SK-N-SH treated with all-trans-retinoic acid at 6 μM for 48 hours (cell line): ENCODE results near the gene FAM151A.

Experiments
- ATAC-seq: fragments of 200-7000 bp; cut with Tn5 transposase; 3 replicates; pipeline ENCODE4 v1.9.1; 2020; ENCODE audit warnings: mild to moderate bottlenecking, moderate library complexity
- ARNTL ChIP-seq: fragments of 450-650 bp; formaldehyde crosslinking; IDR thresholded peaks from 2 replicates; pipeline ENCODE4 v1.5.0; 2020; ENCODE audit warnings: low read depth, mild to moderate bottlenecking, moderate library complexity, borderline replicate concordance
- BACH2 ChIP-seq: fragments of 250-450 bp; sonication (Bioruptor Pico); IDR thresholded peaks from 2 replicates; pipeline ENCODE4 v1.9.0; 2021; ENCODE audit warnings: mild to moderate bottlenecking, borderline replicate concordance
- CSDC2 ChIP-seq: fragments of 250-450 bp; sonication (Bioruptor Pico); IDR thresholded peaks from 2 replicates; pipeline ENCODE4 v1.5.0; 2020; ENCODE audit warnings: mild to moderate bottlenecking, moderate library complexity
- ESRRG ChIP-seq: fragments of 250-450 bp; sonication (Bioruptor Pico); IDR thresholded peaks from 2 replicates; pipeline ENCODE4 v1.6.1; 2021; ENCODE audit warnings: mild to moderate bottlenecking
- GLIS3 ChIP-seq: fragments of 250-450 bp; sonication (Bioruptor Pico); IDR thresholded peaks from 2 replicates; pipeline ENCODE4 v1.5.0; 2020; ENCODE audit warnings: mild to moderate bottlenecking, moderate library complexity
- ISL1 ChIP-seq: fragments of 250-450 bp; sonication (Bioruptor Pico); IDR thresholded peaks from 2 replicates; pipeline ENCODE4 v2.1.2; 2022; ENCODE audit warnings: mild to moderate bottlenecking, moderate library complexity
- OSR1 ChIP-seq: fragments of 250-450 bp; sonication (Bioruptor Pico); IDR thresholded peaks from 2 replicates; pipeline ENCODE4 v1.8.0; 2022; ENCODE audit warnings: moderate library complexity, mild to moderate bottlenecking, inconsistent platforms
- PPARA ChIP-seq: fragments of 250-450 bp; sonication (Bioruptor Pico); IDR thresholded peaks from 2 replicates; pipeline ENCODE4 v1.5.0; 2020; ENCODE audit warnings: mild to moderate bottlenecking, borderline replicate concordance
- RARB ChIP-seq: fragments of 250-450 bp; sonication (Bioruptor Pico); IDR thresholded peaks from 2 replicates; pipeline ENCODE4 v1.8.0; 2021; ENCODE audit warnings: mild to moderate bottlenecking, moderate library complexity
- SNAI2 ChIP-seq: fragments of 250-450 bp; sonication (Bioruptor Pico); IDR thresholded peaks from 2 replicates; pipeline ENCODE4 v1.5.0; 2020; ENCODE audit warnings: mild to moderate bottlenecking, moderate library complexity
- TCF4 ChIP-seq: fragments of 250-450 bp; sonication (Bioruptor Pico); IDR thresholded peaks from 2 replicates; pipeline ENCODE4 v1.8.0; 2021; ENCODE audit warnings: mild to moderate bottlenecking, moderate library complexity, borderline replicate concordance
- TOX ChIP-seq: fragments of 250-450 bp; sonication (Bioruptor Pico); IDR thresholded peaks from 2 replicates; pipeline ENCODE4 v1.8.0; 2021; ENCODE audit warnings: mild to moderate bottlenecking, moderate library complexity, borderline replicate concordance
- ZC3H10 ChIP-seq: fragments of 250-450 bp; sonication (Bioruptor Pico); IDR thresholded peaks from 2 replicates; pipeline ENCODE4 v1.5.1; 2021; ENCODE audit warnings: mild to moderate bottlenecking, moderate library complexity
- ZFP3 ChIP-seq: fragments of 250-450 bp; sonication (Bioruptor Pico); IDR thresholded peaks from 2 replicates; pipeline ENCODE4 v1.5.0; 2020; ENCODE audit warnings: mild to moderate bottlenecking, moderate library complexity
- ZFP30 ChIP-seq: fragments of 450-650 bp; formaldehyde crosslinking; IDR thresholded peaks from 2 replicates; pipeline ENCODE4 v1.5.0; 2022; ENCODE audit warnings: mild to moderate bottlenecking, moderate library complexity
- ZNF565 ChIP-seq: fragments of 450-650 bp; formaldehyde crosslinking; conservative IDR thresholded peaks from 2 replicates; pipeline ENCODE4 v1.5.0; 2020; ENCODE audit warnings: low read depth, mild to moderate bottlenecking, moderate library complexity
- ZNF70 ChIP-seq: fragments of 450-650 bp; formaldehyde crosslinking; IDR thresholded peaks from 2 replicates; pipeline ENCODE4 v1.5.0; 2020; ENCODE audit warnings: mild to moderate bottlenecking, moderate library complexity
- ZNF8 ChIP-seq: fragments of 450-650 bp; formaldehyde crosslinking; IDR thresholded peaks from 2 replicates; pipeline ENCODE4 v1.5.0; 2020; ENCODE audit warnings: mild to moderate bottlenecking, moderate library complexity
- TF ChIP-seq, protein P1 (sequence below): fragments of 250-450 bp; sonication (Bioruptor Pico); IDR thresholded peaks from 2 replicates; pipeline ENCODE4 v1.5.1; 2021; ENCODE audit warnings: mild to moderate bottlenecking, moderate library complexity
- TF ChIP-seq, protein P2 (sequence below): fragments of 250-450 bp; sonication (Bioruptor Pico); IDR thresholded peaks from 2 replicates; pipeline ENCODE4 v1.5.1; 2020; ENCODE audit warnings: low read depth, mild to moderate bottlenecking, moderate library complexity
- TF ChIP-seq, protein P3 (sequence below): fragments of 250-450 bp; sonication (Bioruptor Pico); IDR thresholded peaks from 2 replicates; pipeline ENCODE4 v1.8.0; 2021; ENCODE audit warnings: low read depth, mild to moderate bottlenecking, moderate library complexity, borderline replicate concordance

The FAM151A gene

DNA sequence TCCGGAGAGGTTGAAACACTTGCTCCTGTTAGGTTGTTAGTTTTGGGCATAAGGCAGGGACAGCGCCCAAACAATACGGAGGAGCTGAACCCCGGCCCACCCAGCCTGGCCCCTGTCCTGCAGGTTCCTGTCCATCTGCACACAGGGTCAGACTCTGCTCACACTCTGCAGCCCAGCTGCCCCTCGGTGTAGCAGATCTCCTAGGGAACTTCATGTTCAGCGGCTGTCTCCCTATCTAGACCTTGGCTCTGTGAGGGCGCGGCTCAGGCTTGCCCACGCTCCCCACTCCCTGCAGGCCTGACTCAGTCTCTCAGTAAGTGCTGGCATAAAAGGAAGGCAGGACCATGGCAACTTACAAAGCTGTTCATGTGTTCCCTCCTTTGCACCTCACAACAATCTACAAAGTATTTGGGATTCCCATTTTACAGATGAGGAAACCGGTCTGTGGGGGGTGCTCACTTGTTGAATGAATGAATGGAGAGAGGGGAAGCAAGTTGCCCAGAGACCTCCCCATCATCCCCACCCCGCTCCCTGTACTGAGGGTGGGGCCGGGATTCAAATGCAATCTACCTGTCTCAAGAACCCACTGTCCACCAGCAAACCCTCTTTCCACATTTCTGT lies 49.1 kb downstream of the FAM151A start:
- ATAC-seq = no peak
- TF ChIP-seq ZNF8 (CRISPR knock-in tag) (no peak), ZFP3 (CRISPR knock-in tag) (no peak), PPARA (CRISPR knock-in tag) (no peak), SNAI2 (no peak), RARB (CRISPR knock-in tag) (no peak), ZNF565 (no peak), BACH2 (CRISPR knock-in tag) (no peak), ESRRG (CRISPR knock-in tag) (no peak), GLIS3 (CRISPR knock-in tag) (no peak)
- TF ChIP-seq, protein P1, sequence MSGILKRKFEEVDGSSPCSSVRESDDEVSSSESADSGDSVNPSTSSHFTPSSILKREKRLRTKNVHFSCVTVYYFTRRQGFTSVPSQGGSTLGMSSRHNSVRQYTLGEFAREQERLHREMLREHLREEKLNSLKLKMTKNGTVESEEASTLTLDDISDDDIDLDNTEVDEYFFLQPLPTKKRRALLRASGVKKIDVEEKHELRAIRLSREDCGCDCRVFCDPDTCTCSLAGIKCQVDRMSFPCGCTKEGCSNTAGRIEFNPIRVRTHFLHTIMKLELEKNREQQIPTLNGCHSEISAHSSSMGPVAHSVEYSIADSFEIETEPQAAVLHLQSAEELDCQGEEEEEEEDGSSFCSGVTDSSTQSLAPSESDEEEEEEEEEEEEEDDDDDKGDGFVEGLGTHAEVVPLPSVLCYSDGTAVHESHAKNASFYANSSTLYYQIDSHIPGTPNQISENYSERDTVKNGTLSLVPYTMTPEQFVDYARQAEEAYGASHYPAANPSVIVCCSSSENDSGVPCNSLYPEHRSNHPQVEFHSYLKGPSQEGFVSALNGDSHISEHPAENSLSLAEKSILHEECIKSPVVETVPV = no peak
- TF ChIP-seq, protein P2, sequence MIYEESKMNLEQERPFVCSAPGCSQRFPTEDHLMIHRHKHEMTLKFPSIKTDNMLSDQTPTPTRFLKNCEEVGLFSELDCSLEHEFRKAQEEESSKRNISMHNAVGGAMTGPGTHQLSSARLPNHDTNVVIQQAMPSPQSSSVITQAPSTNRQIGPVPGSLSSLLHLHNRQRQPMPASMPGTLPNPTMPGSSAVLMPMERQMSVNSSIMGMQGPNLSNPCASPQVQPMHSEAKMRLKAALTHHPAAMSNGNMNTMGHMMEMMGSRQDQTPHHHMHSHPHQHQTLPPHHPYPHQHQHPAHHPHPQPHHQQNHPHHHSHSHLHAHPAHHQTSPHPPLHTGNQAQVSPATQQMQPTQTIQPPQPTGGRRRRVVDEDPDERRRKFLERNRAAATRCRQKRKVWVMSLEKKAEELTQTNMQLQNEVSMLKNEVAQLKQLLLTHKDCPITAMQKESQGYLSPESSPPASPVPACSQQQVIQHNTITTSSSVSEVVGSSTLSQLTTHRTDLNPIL (CRISPR knock-in tag) = no peak

DNA sequence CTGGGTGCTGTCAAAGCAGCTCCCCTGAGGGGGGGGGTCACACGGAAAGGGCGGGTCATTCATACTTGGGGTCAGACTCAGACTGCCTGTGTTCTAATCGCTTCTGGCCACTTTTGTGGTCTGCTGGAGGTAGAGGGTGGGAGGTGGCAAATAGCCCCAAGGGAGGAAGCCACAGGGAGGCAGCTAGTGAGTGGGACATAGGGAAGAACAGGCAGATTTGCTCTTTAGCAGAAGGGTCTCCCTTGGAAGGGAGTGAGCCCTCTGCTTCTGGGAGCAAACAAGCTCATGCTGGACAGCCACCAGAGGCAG lies 50.8 kb downstream of the FAM151A start:
- ATAC-seq = no peak
- TF ChIP-seq ZC3H10 (CRISPR knock-in tag) = no peak
- no peak for TF ChIP-seq OSR1
- TF ChIP-seq ZFP30 (CRISPR knock-in tag) = no peak
- TF ChIP-seq, protein P3, sequence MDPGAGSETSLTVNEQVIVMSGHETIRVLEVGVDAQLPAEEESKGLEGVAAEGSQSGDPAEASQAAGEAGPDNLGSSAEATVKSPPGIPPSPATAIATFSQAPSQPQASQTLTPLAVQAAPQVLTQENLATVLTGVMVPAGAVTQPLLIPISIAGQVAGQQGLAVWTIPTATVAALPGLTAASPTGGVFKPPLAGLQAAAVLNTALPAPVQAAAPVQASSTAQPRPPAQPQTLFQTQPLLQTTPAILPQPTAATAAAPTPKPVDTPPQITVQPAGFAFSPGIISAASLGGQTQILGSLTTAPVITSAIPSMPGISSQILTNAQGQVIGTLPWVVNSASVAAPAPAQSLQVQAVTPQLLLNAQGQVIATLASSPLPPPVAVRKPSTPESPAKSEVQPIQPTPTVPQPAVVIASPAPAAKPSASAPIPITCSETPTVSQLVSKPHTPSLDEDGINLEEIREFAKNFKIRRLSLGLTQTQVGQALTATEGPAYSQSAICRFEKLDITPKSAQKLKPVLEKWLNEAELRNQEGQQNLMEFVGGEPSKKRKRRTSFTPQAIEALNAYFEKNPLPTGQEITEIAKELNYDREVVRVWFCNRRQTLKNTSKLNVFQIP (CRISPR knock-in tag) = no peak
- TF ChIP-seq ZNF70 (CRISPR knock-in tag) = no peak
- no peak for TF ChIP-seq CSDC2 (CRISPR knock-in tag)
- TF ChIP-seq RARB (CRISPR knock-in tag) = no peak
- TF ChIP-seq, protein P1 = no peak
- TF ChIP-seq BACH2 (CRISPR knock-in tag) = no peak
- TF ChIP-seq ESRRG (CRISPR knock-in tag) = no peak
- TF ChIP-seq PPARA (CRISPR knock-in tag) = no peak
- TF ChIP-seq ARNTL (CRISPR knock-in tag) = no peak
- no peak for TF ChIP-seq SNAI2
- TF ChIP-seq ISL1 (CRISPR knock-in tag) = no peak
- no peak for TF ChIP-seq TCF4 (CRISPR knock-in tag)
- no peak for TF ChIP-seq TOX (CRISPR knock-in tag)
- TF ChIP-seq GLIS3 (CRISPR knock-in tag) = no peak
- TF ChIP-seq ZNF8 (CRISPR knock-in tag) = no peak
- no peak for TF ChIP-seq ZNF565

DNA sequence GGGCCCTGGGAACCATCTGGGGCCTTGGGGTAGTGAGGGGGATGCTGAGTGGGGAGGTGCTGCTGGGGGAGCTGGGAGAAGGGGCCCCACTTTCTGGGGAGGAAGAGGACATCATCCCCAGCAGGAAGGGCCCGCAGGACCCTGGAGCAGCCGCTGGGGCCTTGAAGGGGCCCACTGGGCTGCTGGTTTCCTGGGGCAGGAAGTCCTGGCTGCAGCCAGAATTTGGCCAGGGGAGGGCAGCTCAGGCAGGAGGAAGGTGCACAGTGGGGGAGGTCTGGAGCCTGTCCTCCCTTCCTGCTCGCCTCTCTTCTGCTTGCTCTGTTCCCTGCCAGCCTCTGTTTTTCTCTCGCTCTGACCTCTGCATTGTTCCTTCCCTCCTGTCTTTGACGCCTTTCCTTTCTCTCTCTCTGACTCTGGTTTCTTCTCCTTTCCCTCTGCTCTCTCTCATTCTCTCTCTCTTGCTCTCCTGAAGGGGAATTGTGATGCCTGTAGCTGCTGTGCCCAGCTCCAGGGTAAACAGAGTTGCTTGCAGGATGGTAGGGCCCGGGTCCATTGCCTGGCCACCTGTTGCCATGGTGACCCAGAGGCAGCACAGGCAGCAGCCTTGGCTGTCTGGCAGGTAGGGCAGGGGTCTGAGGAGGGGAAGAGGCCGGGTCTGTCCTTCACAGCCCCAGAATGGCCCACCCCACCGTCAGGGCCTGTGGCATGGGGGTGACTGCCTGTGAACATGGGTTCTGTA lies 51.4 kb downstream of the FAM151A start:
- TF ChIP-seq ZFP30 (CRISPR knock-in tag) (no peak), RARB (CRISPR knock-in tag) (no peak), BACH2 (CRISPR knock-in tag) (no peak), ZNF565 (no peak)
- TF ChIP-seq, protein P3 (CRISPR knock-in tag) = no peak
- TF ChIP-seq, all 23 proteins: peak for 0
- ATAC-seq = peak; percentile 46
